HL-60/S4 treated with phorbol 12-myristate 13-acetate at 8.2 ng/mL for 4 days and 3 days (cell line): ENCODE measurements around the gene YAP1.
"Not testable (repeated sequence)": the region's sequence is repeated elsewhere in the genome, so short reads cannot be mapped to it uniquely, and the experiment has no call there.

Source experiments
- in situ Hi-C: fragments of 300-500 bp; cut with MboI; formaldehyde crosslinking; loops from 2 replicates; pipeline ENCODE4 v1.15.0; 2022; ENCODE audit warnings: low sequenced_read_pairs

Gene YAP1

DNA sequence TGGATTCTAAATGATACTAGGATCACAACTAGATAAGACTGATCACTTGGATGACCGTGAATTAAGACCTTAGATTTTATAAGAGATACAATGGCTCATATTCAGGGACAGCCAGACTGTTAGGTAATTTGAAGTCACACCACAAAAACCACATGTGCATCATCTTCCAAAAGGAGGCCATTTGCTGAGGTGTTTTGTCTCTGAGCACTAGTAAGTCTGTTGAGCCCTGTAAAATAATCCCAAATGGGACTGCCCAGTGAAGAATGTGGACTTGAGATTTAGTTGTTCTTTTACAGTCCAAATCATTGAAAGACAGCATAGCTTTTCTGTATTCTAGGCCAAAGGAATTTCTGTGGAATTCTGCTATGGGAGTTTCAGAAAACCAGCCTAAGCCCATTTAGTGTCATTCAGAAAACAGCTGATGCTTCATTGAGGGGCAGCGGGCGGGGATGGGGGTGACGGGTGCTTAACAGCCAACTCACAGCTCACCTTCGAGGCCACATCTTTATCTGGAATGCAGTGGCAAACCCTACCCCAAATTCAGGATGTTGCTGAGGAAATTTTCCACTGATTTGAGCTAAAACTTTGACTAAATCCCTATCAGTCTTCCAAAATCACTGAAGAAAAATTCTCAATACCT, 127.0 kb downstream of the YAP1 start:
- in situ Hi-C loops, result no loop called here

DNA sequence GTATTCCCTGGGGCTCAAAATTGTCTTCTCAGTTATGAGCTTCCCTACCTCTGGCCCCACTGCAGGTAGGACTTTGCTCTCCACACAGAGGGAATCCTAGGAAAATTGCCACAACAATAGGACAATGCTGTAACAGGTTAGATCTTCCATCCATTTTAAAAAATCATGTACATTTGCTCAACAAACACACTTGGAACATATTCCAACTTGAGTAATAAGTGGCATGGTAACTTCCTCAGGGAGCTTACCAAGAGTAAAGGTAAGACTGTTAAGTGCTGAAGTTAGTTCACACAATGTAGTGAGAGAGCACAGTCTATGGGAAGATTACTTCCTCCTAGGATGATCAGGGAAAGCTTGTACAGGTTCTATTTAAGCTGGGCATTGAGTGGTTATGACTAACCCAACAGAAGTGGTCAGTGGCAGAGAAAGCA, 128.2 kb downstream of the YAP1 start:
- in situ Hi-C loops, result no loop called here

DNA sequence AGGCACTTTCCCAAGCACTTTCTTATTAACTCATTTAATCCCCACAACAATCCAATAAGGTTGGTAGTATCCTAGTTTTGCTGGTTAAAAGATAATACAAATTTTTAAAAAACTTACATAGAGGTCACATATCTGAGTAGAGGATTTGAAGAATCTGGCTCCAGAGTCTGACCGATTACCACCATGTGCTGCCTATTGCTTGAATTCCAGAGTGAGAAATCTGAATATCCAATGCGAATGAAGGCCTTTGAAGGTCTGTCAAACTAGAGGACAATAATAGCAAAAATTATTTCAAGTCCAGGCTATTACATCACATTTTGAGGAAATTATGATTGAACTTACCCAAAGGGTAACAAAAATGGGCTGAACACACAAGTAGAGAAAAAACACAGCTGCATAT, 129.2 kb downstream of the YAP1 start:
- in situ Hi-C loops, result no loop called here

- in situ Hi-C loops, result no loop called here
Observed at GRCh38 chr11:102239911-102240310, 129.7 kb downstream of the YAP1 start.

GRCh38 chr11:102240502-102240901, 130.3 kb downstream of the YAP1 start:
- in situ Hi-C loops, result no loop called here

GRCh38 chr11:102241026-102241425, 130.8 kb downstream of the YAP1 start:
- in situ Hi-C loops, result no loop called here

GRCh38 chr11:102243399-102243884, 133.2 kb downstream of the YAP1 start:
- in situ Hi-C loops, result no loop called here

DNA sequence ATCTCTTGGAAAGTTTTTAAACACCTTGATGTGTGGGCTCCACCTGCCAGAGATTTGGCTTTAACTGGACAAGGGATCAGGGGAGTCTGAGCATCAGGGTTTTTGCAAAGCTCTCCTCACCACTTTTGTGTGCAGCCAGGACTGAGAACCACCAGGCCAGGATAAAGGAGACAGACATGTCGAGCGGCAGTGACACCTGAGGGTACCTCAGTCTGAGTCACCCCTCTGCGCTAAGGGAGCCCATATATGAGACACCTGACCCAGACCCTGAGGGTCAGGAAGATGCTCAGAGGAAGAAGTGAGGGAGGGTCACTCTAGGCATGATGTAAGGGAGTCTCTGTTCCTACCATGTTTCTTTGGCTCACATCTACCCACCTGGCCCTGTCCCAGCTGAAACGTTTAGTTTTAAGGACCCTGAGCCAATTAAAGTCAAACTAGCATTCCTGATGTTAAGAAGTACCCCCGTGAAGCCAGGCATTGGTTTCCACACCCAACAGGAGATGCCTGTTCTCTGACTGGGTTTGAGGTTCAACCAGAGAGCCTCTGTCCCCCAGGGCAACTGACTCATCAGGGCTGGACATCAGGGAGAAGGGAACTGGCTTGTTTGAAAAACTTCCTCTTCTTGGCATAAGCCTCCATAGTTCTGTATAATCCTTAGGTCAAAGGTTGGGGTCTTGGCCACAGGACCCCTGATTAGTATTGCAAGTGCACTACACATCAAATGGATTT, 134.6 kb downstream of the YAP1 start:
- in situ Hi-C loops, result no loop called here

GRCh38 chr11:102251423-102251822, 141.2 kb downstream of the YAP1 start:
- in situ Hi-C loops, result no loop called here

- in situ Hi-C loops, result no loop called here
Observed at GRCh38 chr11:102252339-102252891, 142.2 kb downstream of the YAP1 start.

- in situ Hi-C loops, result no loop called here
Observed at GRCh38 chr11:102253020-102253715, 142.9 kb downstream of the YAP1 start.

- in situ Hi-C loops, result no loop called here
Observed at GRCh38 chr11:102254047-102254446, 143.8 kb downstream of the YAP1 start.

GRCh38 chr11:102256251-102256650, 146.0 kb downstream of the YAP1 start:
- in situ Hi-C loops, result no loop called here

DNA sequence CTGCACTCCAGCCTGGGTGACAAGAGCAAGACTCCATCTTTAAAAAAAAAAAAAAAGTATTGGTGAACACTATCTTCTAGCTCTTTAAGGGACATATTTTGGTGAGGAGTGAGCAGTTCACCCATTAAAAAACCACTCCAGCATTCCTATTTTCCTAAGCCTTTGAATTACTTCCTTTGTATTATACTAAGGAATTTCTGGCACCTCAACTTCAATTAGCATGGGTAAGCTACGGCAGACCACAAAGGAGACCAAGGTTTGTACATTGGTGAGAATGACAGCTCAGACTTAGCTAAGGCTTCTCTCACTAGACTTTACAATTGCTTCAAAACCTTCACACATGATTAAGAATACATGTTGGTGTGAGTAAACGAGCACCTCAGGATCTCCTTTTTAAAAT, 150.0 kb downstream of the YAP1 start:
- in situ Hi-C loops, result no loop called here

DNA sequence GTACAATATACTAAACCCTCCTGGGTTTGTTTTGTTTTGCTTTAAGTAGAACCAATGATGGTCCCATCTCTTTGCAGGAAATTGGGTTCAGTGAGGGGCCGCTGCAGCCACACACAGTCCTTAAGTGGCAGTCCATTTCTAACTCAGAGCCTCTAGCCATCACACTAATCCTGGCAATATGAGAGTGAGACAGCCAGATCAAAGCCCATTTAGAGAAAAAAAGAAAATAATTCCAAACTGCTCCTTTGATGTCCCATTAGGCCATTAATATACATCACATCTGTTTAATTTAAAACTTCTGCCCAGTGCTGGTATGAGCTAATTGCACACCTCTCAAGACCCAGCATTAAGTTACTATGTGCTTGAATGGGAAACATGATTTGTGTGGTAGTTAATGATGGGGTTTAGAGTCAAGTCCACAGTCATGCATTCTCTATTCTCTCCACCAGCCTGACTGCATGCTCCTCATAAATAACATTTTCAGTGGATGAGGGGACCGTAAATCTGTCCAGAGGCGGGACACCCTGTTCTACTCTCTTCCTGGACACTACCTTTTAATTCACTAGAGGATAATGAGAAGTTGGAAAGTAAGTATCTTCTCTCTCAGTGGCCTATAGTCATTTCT, 153.2 kb downstream of the YAP1 start:
- in situ Hi-C loops, result no loop called here

DNA sequence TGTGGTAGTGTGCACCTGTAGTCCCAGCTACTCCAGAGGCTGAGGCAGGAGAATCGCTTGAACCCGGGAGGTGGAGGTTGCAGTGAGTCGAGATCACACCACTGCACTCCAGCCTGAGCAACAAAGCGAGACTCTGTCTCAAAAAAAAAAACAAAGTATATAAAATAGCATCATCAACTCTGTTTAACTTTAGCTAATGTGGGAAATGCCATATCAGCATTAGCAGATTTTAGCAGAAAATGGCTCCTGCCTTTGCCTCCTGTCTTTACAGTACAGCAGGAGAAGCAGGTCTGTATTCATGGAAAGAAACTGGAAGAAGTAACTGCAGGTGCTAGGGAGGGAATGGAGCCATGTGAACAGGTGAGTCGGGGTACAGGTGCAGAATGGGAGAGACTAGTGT, 154.5 kb downstream of the YAP1 start:
- in situ Hi-C loops, result not testable (repeated sequence)

- in situ Hi-C loops, result no loop called here
Observed at GRCh38 chr11:102266099-102266498, 155.9 kb downstream of the YAP1 start.

DNA sequence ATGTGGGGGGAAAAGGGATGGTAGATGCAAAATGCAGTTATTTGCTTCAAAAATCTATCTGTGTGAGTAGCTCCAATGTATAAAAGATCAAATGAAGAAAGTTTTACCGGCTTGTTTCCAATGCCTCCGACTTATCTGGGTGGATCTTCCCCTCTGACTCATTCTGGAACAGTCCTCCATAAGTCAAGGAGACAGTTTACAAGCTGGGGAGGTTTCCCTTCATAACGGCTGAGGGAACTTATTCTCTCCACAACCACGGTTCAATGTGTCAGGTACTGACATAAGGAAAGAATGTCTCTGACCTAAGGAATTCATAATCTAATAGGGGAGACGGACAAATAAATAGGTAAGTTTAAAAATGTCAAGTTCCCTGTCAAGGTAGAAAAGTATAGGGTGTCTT, 157.4 kb downstream of the YAP1 start:
- in situ Hi-C loops, result no loop called here

- in situ Hi-C loops, result no loop called here
Observed at GRCh38 chr11:102268083-102268984, 158.1 kb downstream of the YAP1 start.

- in situ Hi-C loops, result no loop called here
Observed at GRCh38 chr11:102268985-102269470, 158.8 kb downstream of the YAP1 start.
